Renal cortex interstitium (tissue), 15 donors: ENCODE results near the gene LYST. TPM values are rescaled to one million over a fixed set of nuclear protein-coding genes. Genes with fewer than 3 reads are reported as not detected.
"Not testable (repeated sequence)": the region's sequence is repeated elsewhere in the genome, so short reads cannot be mapped to it uniquely, and the experiment has no call there.

ENCODE experiments used
- DNase-seq, 11 donors: peaks; one replicate each; pipeline ENCODE4 v3.0.0-alpha.2; 2013; ENCODE audit warnings: low read depth in 9 of 11, low spot score in 4 of 11; ENCODE audit errors: extremely low read depth in 1 of 11
- long read RNA-seq, 16 experiments: transcript quantifications; one replicate each; lab custom pipeline, GENCODE V29; 2026
- polyA plus RNA-seq, 3 donors: library from polyadenylated mRNA; unstranded; fragments of 120-200 nt; gene quantifications; one replicate each; pipeline ENCODE4 v1.2.1, GENCODE V29; 2013; ENCODE audit not compliant: insufficient read length in 3 of 3

LYST gene
- polyA plus RNA-seq = 10 to 100 TPM; 10.2 to 13.3 (median 11.1) TPM
- long read RNA-seq, donor 1 = 0 reads
- long read RNA-seq, donor 2 = 0 reads
- long read RNA-seq, donor 3 = 0 reads
- long read RNA-seq, donor 4, partial matches to known transcripts = 5 of 5 reads
- long read RNA-seq, donor 4, other reads (novel, unspliced or antisense) = 0 of 5 reads
- long read RNA-seq, donor 5 = 0 reads
- long read RNA-seq, donor 6 = 0 reads
- long read RNA-seq, donor 7 = 0 reads
- long read RNA-seq, donor 8, partial matches to known transcripts = 0 of 7 reads
- long read RNA-seq, donor 8, other reads (novel, unspliced or antisense) = 5 of 7 reads
- long read RNA-seq, donor 9, partial matches to known transcripts = 0 of 1 reads
- long read RNA-seq, donor 9, other reads (novel, unspliced or antisense) = 0 of 1 reads
- long read RNA-seq, donor 10 = 0 reads
- long read RNA-seq, donor 11, partial matches to known transcripts = 7 of 7 reads
- long read RNA-seq, donor 11, other reads (novel, unspliced or antisense) = 0 of 7 reads
- long read RNA-seq, donor 12 = 0 reads
- long read RNA-seq, donor 13, partial matches to known transcripts = 0 of 1 reads
- long read RNA-seq, donor 13, other reads (novel, unspliced or antisense) = 0 of 1 reads
- long read RNA-seq, donor 14 = 0 reads
- long read RNA-seq, donor 15 = 0 reads
- long read RNA-seq, donor 16, partial matches to known transcripts = 11 of 12 reads
- long read RNA-seq, donor 16, other reads (novel, unspliced or antisense) = 0 of 12 reads

GRCh38 chr1:235866205-235866912, at the start of gene LYST:
TSS of gene LYST (minus strand) at chr1:235866906. CDS start at chr1:235830417, 36,489 bp downstream.
- peak in 6 of 11 donors; percentile 12 to 28 (median 20) for DNase-seq

- not testable (repeated sequence) for DNase-seq
These were observed 48.8 kb upstream of the LYST start for GRCh38 chr1:235915489-235915888.

GRCh38 chr1:235913311-235913710, 46.6 kb upstream of the LYST start:
- no peak for DNase-seq

- no peak for DNase-seq
These were observed 45.2 kb upstream of the LYST start for GRCh38 chr1:235911876-235912275.

GRCh38 chr1:235911300-235911662, 44.6 kb upstream of the LYST start:
- DNase-seq = no peak

GRCh38 chr1:235910357-235911299, 43.9 kb upstream of the LYST start:
- DNase-seq = no peak

- DNase-seq = no peak
These were observed 42.2 kb upstream of the LYST start for GRCh38 chr1:235908742-235909520.

GRCh38 chr1:235907897-235908240, 41.2 kb upstream of the LYST start:
- DNase-seq = no peak

GRCh38 chr1:235907187-235907896, 40.6 kb upstream of the LYST start:
- DNase-seq = no peak

- no peak for DNase-seq
These were observed 39.7 kb upstream of the LYST start for GRCh38 chr1:235906436-235906835.

- not testable (repeated sequence) for DNase-seq
These were observed 37.1 kb upstream of the LYST start for GRCh38 chr1:235903809-235904208.

- no peak for DNase-seq
These were observed 36.2 kb upstream of the LYST start for GRCh38 chr1:235902677-235903542.

- DNase-seq = no peak
These were observed 34.8 kb upstream of the LYST start for GRCh38 chr1:235901461-235901860.

- no peak for DNase-seq
These were observed 31.4 kb upstream of the LYST start for GRCh38 chr1:235898126-235898525.

GRCh38 chr1:235893840-235894239, 27.1 kb upstream of the LYST start:
- DNase-seq = no peak

GRCh38 chr1:235892734-235893413, 26.2 kb upstream of the LYST start:
- DNase-seq = no peak
